T-helper 22 cell (primary cell): ENCODE data around the gene EARS2.

Source experiments
- DNase-seq: peaks from one replicate; pipeline ENCODE4 v3.0.0-alpha.2; 2020; ENCODE audit warnings: low read depth

The EARS2 gene

GRCh38 chr16:23482778-23483177 is 74.4 kb downstream of the EARS2 start:
- no peak for DNase-seq

GRCh38 chr16:23480257-23480656 is 76.9 kb downstream of the EARS2 start:
- no peak for DNase-seq

DNA sequence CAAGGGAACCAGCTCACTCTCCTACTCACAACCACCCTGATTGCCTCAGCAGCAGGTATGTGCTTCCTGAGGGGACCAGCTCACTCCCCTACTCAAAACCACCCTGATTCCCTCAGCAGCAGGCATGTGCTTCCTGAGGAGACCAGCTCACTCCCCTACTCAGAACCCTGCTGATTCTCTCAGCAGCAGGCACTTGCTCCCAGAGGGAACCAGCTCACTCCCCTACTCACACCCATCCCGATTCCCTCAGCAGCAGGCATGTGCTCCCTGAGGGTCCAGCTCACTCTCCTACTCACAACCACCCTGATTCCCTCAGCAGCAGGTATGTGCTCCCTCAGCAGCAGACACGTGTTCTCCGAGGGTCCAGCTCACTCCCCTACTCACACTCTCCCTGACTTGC is 78.0 kb downstream of the EARS2 start:
- no peak for DNase-seq

GRCh38 chr16:23478566-23478965 is 78.6 kb downstream of the EARS2 start:
- DNase-seq: no peak

GRCh38 chr16:23476289-23476688 is 80.9 kb downstream of the EARS2 start:
- DNase-seq: no peak
